ENCODE measurements around the gene VARS2.
"Not testable (repeated sequence)": the region's sequence is repeated elsewhere in the genome, so short reads cannot be mapped to it uniquely, and the experiment has no call there.

Gene VARS2

GRCh38 chr6:30901436-30901835 is 12.6 kb upstream of the VARS2 start:
- DNase-seq (ENCODE audit: low read depth), result no peak
- H3K4me3 ChIP-seq (ENCODE audit: low read length), result no peak overlapping the region
- no peak for TF ChIP-seq CTCF (IDR thresholded peaks at IDR 0.05; ENCODE audit: insufficient read depth, low read depth, low read length, missing control alignments)

- H3K4me3 ChIP-seq (ENCODE audit: low read length), result not testable (repeated sequence)
- DNase-seq (ENCODE audit: low read depth), result peak; percentile 76
Measured at GRCh38 chr6:30902196-30902595, 11.8 kb upstream of the VARS2 start.

- H3K4me3 ChIP-seq (ENCODE audit: low read length), result no peak overlapping the region
- no peak for DNase-seq (ENCODE audit: low read depth)
- TF ChIP-seq CTCF (IDR thresholded peaks at IDR 0.05; ENCODE audit: insufficient read depth, low read depth, low read length, missing control alignments), result no peak
Measured at GRCh38 chr6:30902709-30903108, 11.3 kb upstream of the VARS2 start.

- no peak for DNase-seq (ENCODE audit: low read depth)
- H3K4me3 ChIP-seq (ENCODE audit: low read length), result no peak overlapping the region
- TF ChIP-seq CTCF (IDR thresholded peaks at IDR 0.05; ENCODE audit: insufficient read depth, low read depth, low read length, missing control alignments), result no peak
Measured at GRCh38 chr6:30903236-30903635, 10.8 kb upstream of the VARS2 start.

GRCh38 chr6:30907290-30907757 is 6.7 kb upstream of the VARS2 start:
- peak overlapping the region; percentile 97 for H3K4me3 ChIP-seq (ENCODE audit: low read length)
- DNase-seq (ENCODE audit: low read depth), result not testable (repeated sequence)

- DNase-seq (ENCODE audit: low read depth), result peak; percentile 100
- TF ChIP-seq CTCF (IDR thresholded peaks at IDR 0.05; ENCODE audit: insufficient read depth, low read depth, low read length, missing control alignments), result no peak
- peak within 1 kb of the TSS; percentile 97 for H3K4me3 ChIP-seq (ENCODE audit: low read length)
Measured at GRCh38 chr6:30907758-30908591, 6.1 kb upstream of the VARS2 start, which contains the start of gene GTF2H4. TSS of gene GTF2H4 (plus strand) at chr6:30908207.

- no peak for DNase-seq (ENCODE audit: low read depth)
- peak overlapping the region; percentile 97 for H3K4me3 ChIP-seq (ENCODE audit: low read length)
- no peak for TF ChIP-seq CTCF (IDR thresholded peaks at IDR 0.05; ENCODE audit: insufficient read depth, low read depth, low read length, missing control alignments)
Measured at GRCh38 chr6:30908700-30909099, 5.3 kb upstream of the VARS2 start.

- not testable (repeated sequence) for DNase-seq (ENCODE audit: low read depth); H3K4me3 ChIP-seq (ENCODE audit: low read length)
Measured at GRCh38 chr6:30910473-30910872, 3.6 kb upstream of the VARS2 start.

Data from epithelial cell of esophagus (primary cell).